A673 (cell line): Measurements from ENCODE around the gene TMEM179B. TPM values are rescaled to one million over a fixed set of nuclear protein-coding genes. Genes with fewer than 3 reads are reported as not detected.
"Not testable (repeated sequence)": the region's sequence is repeated elsewhere in the genome, so short reads cannot be mapped to it uniquely, and the experiment has no call there.

Experiments used
- Bru-seq: library from RNA; stranded (reverse); fragments of 400-500 nt; gene quantifications from one replicate; lab custom pipeline; 2021; lab: Mats Ljungman, UMichigan
- BruChase-seq, 2 experiments: library from RNA; stranded (reverse); fragments of 400-500 nt; gene quantifications; one replicate each; lab custom pipeline; 2021; lab: Mats Ljungman, UMichigan
- BruUV-seq: library from RNA; stranded (reverse); fragments of 400-500 nt; replicated peaks from 2 replicates; lab custom pipeline; 2021; lab: Mats Ljungman, UMichigan
- CTCF ChIA-PET: fragments of 300-600 bp; sonication (Branson Sonifier 250); formaldehyde crosslinking; loops from one replicate; lab custom pipeline; 2022; ENCODE audit warnings: antibody characterized with exemption; lab: Charles Lee
- POLR2A ChIA-PET: fragments of 300-600 bp; sonication (Branson Sonifier 250); formaldehyde crosslinking; loops from one replicate; lab custom pipeline; 2022; ENCODE audit warnings: antibody characterized with exemption; ENCODE audit not compliant: low non-redundant PET; lab: Charles Lee
- DNase-seq: peaks from one replicate; pipeline ENCODE4 v3.0.0-alpha.2; 2015; ENCODE audit warnings: low spot score
- H3K27ac ChIP-seq: fragments of 200-600 bp; sonication (generic); 2 replicates; pipeline ENCODE4 v1.5.1; 2016; ENCODE audit warnings: mixed run types, low read depth, mild to moderate bottlenecking, mixed read lengths, antibody characterized with exemption, low read length; ENCODE audit not compliant: poor library complexity, severe bottlenecking
- H3K27me3 ChIP-seq: fragments of 200-600 bp; sonication (generic); replicated peaks from 2 replicates; pipeline ENCODE4 v1.6.1; 2017; ENCODE audit warnings: mixed run types, low read depth, mild to moderate bottlenecking, mixed read lengths, antibody characterized with exemption, low read length; ENCODE audit not compliant: insufficient read depth, poor library complexity
- H3K36me3 ChIP-seq: fragments of 200-600 bp; sonication (generic); 2 replicates; pipeline ENCODE4 v1.6.1; 2016; ENCODE audit warnings: mixed run types, mild to moderate bottlenecking, mixed read lengths, antibody characterized with exemption, low read length; ENCODE audit not compliant: insufficient read depth, poor library complexity, severe bottlenecking
- H3K4me1 ChIP-seq: fragments of 200-600 bp; sonication (generic); 2 replicates; pipeline ENCODE4 v1.6.1; 2017; ENCODE audit warnings: mixed run types, mild to moderate bottlenecking, mixed read lengths, antibody characterized with exemption, low read length; ENCODE audit not compliant: insufficient read depth, poor library complexity, severe bottlenecking
- H3K4me3 ChIP-seq: fragments of 200-600 bp; sonication (generic); 2 replicates; pipeline ENCODE4 v1.5.1; 2016; ENCODE audit warnings: low read depth, mixed run types, mild to moderate bottlenecking, mixed read lengths, low read length; ENCODE audit not compliant: poor library complexity, severe bottlenecking
- H3K9me3 ChIP-seq: fragments of 200-600 bp; sonication (generic); 2 replicates; pipeline ENCODE4 v1.6.1; 2016; ENCODE audit warnings: mixed run types, low read depth, mild to moderate bottlenecking, mixed read lengths, antibody characterized with exemption, low read length; ENCODE audit not compliant: poor library complexity, severe bottlenecking
- CTCF ChIP-seq: fragments of 300-800, 200-600 bp; sonication (generic); conservative IDR thresholded peaks from 2 replicates; pipeline ENCODE4 v1.5.1; 2017; ENCODE audit warnings: low read depth, mild to moderate bottlenecking, antibody characterized with exemption, low read length, moderate library complexity, mixed read lengths
- EZH2 ChIP-seq: fragments of 200-600 bp; sonication (generic); IDR thresholded peaks from 2 replicates; pipeline ENCODE4 v1.6.1; 2017; ENCODE audit warnings: borderline replicate concordance, low read depth, mild to moderate bottlenecking, mixed read lengths, antibody characterized with exemption, low read length; ENCODE audit not compliant: poor library complexity, severe bottlenecking
- intact Hi-C: fragments of 100-400 bp; cut with micrococcal nuclease; formaldehyde crosslinking; loops from one replicate; pipeline ENCODE4 v1.10.0; 2022; ENCODE audit not compliant: unreplicated experiment
- long read RNA-seq: library from polyadenylated mRNA; stranded (forward); transcript quantifications from one replicate; pipeline ENCODE4 v2.0.0, GENCODE V29; 2022
- total RNA-seq: library from RNA; stranded (reverse); gene quantifications from 2 replicates; pipeline ENCODE4 v1.2.3, GENCODE V29; 2021

TMEM179B gene
- total RNA-seq: 46.6 and 52.1 TPM in 2 replicates
- Bru-seq, nascent RNA: percentile 81 among the genes with signal in this experiment
- percentile 65 among the genes with signal in this experiment for BruChase-seq, experiment 1, labeled RNA remaining after a 2-hour chase
- BruChase-seq, experiment 2, labeled RNA remaining after a 6-hour chase: percentile 76 among the genes with signal in this experiment
- long read RNA-seq, transcript TMEM179B-201 (5 exons, 1,023 nt): major isoform, 63 of 84 reads
- long read RNA-seq, partial matches to known transcripts: 10 of 84 reads
- long read RNA-seq, other reads (novel, unspliced or antisense): 10 of 84 reads

- TF ChIP-seq EZH2: no peak
- TF ChIP-seq CTCF: peak; percentile 64
- peak within 1 kb of the TSS; percentile 92 for H3K27ac ChIP-seq
- H3K9me3 ChIP-seq: no peaks in the 10 kb centered on the region
- CTCF ChIA-PET: interaction anchor here (0.5 to 1.5 kb wide), 10 partner anchors 16 to 213 kb away, joined by 3 to 9 read pairs (median 4); partner anchors contain the start of genes EEF1G, POLR2G, STX5 and TAF6L
- intact Hi-C loops: loop anchor here (1.0 to 5.0 kb wide), 3 partner anchors 55 to 95 kb away; partner anchors contain the start of gene SLC3A2
- H3K4me3 ChIP-seq: peak within 1 kb of the TSS; percentile 74
- no TSS peak for BruUV-seq
- no peaks in the 10 kb centered on the region for H3K27me3 ChIP-seq
- peaks cover 25% of the 10 kb centered on the region for H3K4me1 ChIP-seq
- peak; percentile 100 for DNase-seq
- peaks cover 48% of the 10 kb centered on the region for H3K36me3 ChIP-seq
- POLR2A ChIA-PET: interaction anchor here (0.6 to 1.2 kb wide), 3 partner anchors 45 to 893 kb away, joined by 3 to 10 read pairs (median 3); partner anchors contain the start of gene STX5
These were observed at the start of gene TMEM179B for GRCh38 chr11:62787005-62787759. TMEM179B (plus strand) TSS chr11:62787402; CDS start chr11:62787432, 30 bp downstream.

- ChIA-PET CTCF (no interaction called here), POLR2A (interaction anchor here (0.6 kb wide), 1 partner anchor 138 kb away, joined by 3 read pairs; no protein-coding TSS in a partner anchor)
- no peaks in the 10 kb centered on the region for H3K27me3 ChIP-seq
- H3K9me3 ChIP-seq: no peaks in the 10 kb centered on the region
- no peaks in the 10 kb centered on the region for H3K4me1 ChIP-seq
- intact Hi-C loops: no loop called here
- H3K4me3 ChIP-seq: no peak overlapping the region
- BruUV-seq: no TSS peak
- DNase-seq: no peak
- TF ChIP-seq CTCF (no peak), EZH2 (no peak)
- peaks cover 1% of the 10 kb centered on the region for H3K36me3 ChIP-seq
- no peak overlapping the region for H3K27ac ChIP-seq
These were observed 39.6 kb upstream of the TMEM179B start for GRCh38 chr11:62747475-62748160.

GRCh38 chr11:62749931-62750330, 37.3 kb upstream of the TMEM179B start:
- BruUV-seq, H3K4me1 ChIP-seq, DNase-seq, H3K9me3 ChIP-seq, H3K4me3 ChIP-seq, H3K36me3 ChIP-seq, H3K27ac ChIP-seq, POLR2A ChIA-PET, intact Hi-C loops, H3K27me3 ChIP-seq: not testable (repeated sequence)
- CTCF ChIA-PET: interaction anchor here (0.7 kb wide), 1 partner anchor 242 kb away, joined by 10 read pairs; no protein-coding TSS in a partner anchor
